Medulla oblongata (tissue), 1 donor: ENCODE data around the gene NELFE.

ENCODE experiments used
- DNase-seq: peaks from one replicate; pipeline ENCODE4 v3.0.0-alpha.2; 2015; ENCODE audit errors: extremely low spot score

NELFE gene

GRCh38 chr6:31972709-31973350, 14.1 kb upstream of the NELFE start:
- peak; percentile 22 for DNase-seq

- DNase-seq: peak; percentile 97
Measured at GRCh38 chr6:31971993-31972708, 13.4 kb upstream of the NELFE start, which contains the start of gene DXO. Gene DXO (minus strand): TSS chr6:31972138. CDS start chr6:31971675, 463 bp downstream.

GRCh38 chr6:31971279-31971992, 12.7 kb upstream of the NELFE start:
- DNase-seq: no peak

GRCh38 chr6:31970604-31971271, 12.0 kb upstream of the NELFE start:
- no peak for DNase-seq

GRCh38 chr6:31969712-31970603, 11.2 kb upstream of the NELFE start:
- DNase-seq: no peak

GRCh38 chr6:31968791-31969711, 10.3 kb upstream of the NELFE start:
- DNase-seq: no peak

- DNase-seq: no peak
Measured at GRCh38 chr6:31968326-31968725, 9.6 kb upstream of the NELFE start.

- DNase-seq: no peak
Measured at GRCh38 chr6:31967926-31968320, 9.2 kb upstream of the NELFE start.

GRCh38 chr6:31966997-31967925, 8.5 kb upstream of the NELFE start:
- DNase-seq: no peak

- DNase-seq: no peak
Measured at GRCh38 chr6:31966506-31966905, 7.7 kb upstream of the NELFE start.

GRCh38 chr6:31965700-31966099, 6.9 kb upstream of the NELFE start:
- DNase-seq: no peak

- DNase-seq: no peak
Measured at GRCh38 chr6:31963921-31964320, 5.2 kb upstream of the NELFE start.

GRCh38 chr6:31961616-31962015, 2.8 kb upstream of the NELFE start:
- no peak for DNase-seq

GRCh38 chr6:31958412-31958740, 395 bp downstream of the NELFE start:
- no peak for DNase-seq

GRCh38 chr6:31956796-31957195, 2.0 kb downstream of the NELFE start:
- DNase-seq: no peak

GRCh38 chr6:31954511-31954910, 4.3 kb downstream of the NELFE start:
- DNase-seq: no peak

GRCh38 chr6:31952890-31953289, 5.9 kb downstream of the NELFE start:
- DNase-seq: no peak

- DNase-seq: peak; percentile 60
Measured at GRCh38 chr6:31952140-31952805, 6.5 kb downstream of the NELFE start.
